Measurements from ENCODE around the gene WDR33.
"Not testable (repeated sequence)": the region's sequence is repeated elsewhere in the genome, so short reads cannot be mapped to it uniquely, and the experiment has no call there.

DNA sequence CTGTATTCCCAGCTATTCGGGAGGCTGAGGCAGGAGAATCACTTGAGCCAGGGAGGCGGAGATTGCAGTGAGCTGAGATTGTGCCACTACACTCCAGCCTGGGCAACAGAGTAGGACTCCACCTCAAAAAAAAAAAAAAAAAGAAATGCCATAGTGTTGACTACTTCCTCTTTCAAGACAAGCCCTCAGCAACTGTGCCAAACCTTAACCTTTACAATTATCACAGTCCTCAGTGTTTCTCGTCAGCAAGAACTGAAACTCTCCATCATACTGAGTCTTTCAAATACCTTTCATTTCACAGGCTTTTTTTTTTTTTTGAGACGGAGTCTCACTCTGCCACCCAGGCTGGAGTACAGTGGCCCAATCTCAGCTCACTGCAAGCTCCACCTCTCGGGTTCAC is 61.4 kb downstream of the WDR33 start:
- TF ChIP-seq, protein P1, sequence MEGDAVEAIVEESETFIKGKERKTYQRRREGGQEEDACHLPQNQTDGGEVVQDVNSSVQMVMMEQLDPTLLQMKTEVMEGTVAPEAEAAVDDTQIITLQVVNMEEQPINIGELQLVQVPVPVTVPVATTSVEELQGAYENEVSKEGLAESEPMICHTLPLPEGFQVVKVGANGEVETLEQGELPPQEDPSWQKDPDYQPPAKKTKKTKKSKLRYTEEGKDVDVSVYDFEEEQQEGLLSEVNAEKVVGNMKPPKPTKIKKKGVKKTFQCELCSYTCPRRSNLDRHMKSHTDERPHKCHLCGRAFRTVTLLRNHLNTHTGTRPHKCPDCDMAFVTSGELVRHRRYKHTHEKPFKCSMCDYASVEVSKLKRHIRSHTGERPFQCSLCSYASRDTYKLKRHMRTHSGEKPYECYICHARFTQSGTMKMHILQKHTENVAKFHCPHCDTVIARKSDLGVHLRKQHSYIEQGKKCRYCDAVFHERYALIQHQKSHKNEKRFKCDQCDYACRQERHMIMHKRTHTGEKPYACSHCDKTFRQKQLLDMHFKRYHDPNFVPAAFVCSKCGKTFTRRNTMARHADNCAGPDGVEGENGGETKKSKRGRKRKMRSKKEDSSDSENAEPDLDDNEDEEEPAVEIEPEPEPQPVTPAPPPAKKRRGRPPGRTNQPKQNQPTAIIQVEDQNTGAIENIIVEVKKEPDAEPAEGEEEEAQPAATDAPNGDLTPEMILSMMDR (IDR thresholded peaks at IDR 0.05) = not testable (repeated sequence)
- not testable (repeated sequence) for TF ChIP-seq POLR2A, POLR2AphosphoS5 (IDR thresholded peaks at IDR 0.05)
